HepG2 (cell line): ENCODE results near the gene OCSTAMP. TPM values are rescaled to one million over a fixed set of nuclear protein-coding genes. Genes with fewer than 3 reads are reported as not detected.

ENCODE experiments used
- ARID3A ChIP-seq: IDR thresholded peaks from 2 replicates; pipeline ENCODE4 v1.6.1; 2012; ENCODE audit warnings: low read depth, low read length, improper control_type of control experiment
- ATRX ChIP-seq: sonication (generic); formaldehyde crosslinking; IDR thresholded peaks from 2 replicates; pipeline ENCODE4 v1.4.0; 2020; ENCODE audit warnings: missing genetic modification reagents, borderline replicate concordance
- CREB1 ChIP-seq, 2 experiments: fragments of 450-650 bp in 1 of 2; IDR thresholded peaks; 2 replicates each; pipeline ENCODE4 v1.6.1; 2016 to 2017; ENCODE audit warnings: control low read depth in 1 of 2, mild to moderate bottlenecking in 1 of 2, missing compliant biosample characterization in 1 of 2, missing genetic modification characterization in 1 of 2
- ETS1 ChIP-seq: sonication (generic); formaldehyde crosslinking; IDR thresholded peaks from 2 replicates; pipeline ENCODE4 v1.4.0; 2020; ENCODE audit warnings: missing genetic modification reagents
- KLF9 ChIP-seq: IDR thresholded peaks from 2 replicates; pipeline ENCODE4 v1.6.1; 2016; ENCODE audit warnings: low read depth
- NFKBIZ ChIP-seq: IDR thresholded peaks from 2 replicates; pipeline ENCODE4 v1.6.1; 2018; ENCODE audit warnings: missing genetic modification reagents, missing compliant biosample characterization
- RXRB ChIP-seq: IDR thresholded peaks from 2 replicates; pipeline ENCODE4 v1.6.1; 2016; ENCODE audit warnings: borderline replicate concordance, missing genetic modification reagents, missing compliant biosample characterization
- SMAD9 ChIP-seq: sonication (generic); formaldehyde crosslinking; IDR thresholded peaks from 2 replicates; pipeline ENCODE4 v1.5.1; 2020; ENCODE audit warnings: mild to moderate bottlenecking, missing genetic modification reagents
- TBP ChIP-seq: sonication (generic); formaldehyde crosslinking; IDR thresholded peaks from 2 replicates; pipeline ENCODE4 v1.5.0; 2020; ENCODE audit warnings: missing genetic modification reagents
- ZBTB49 ChIP-seq: sonication (generic); formaldehyde crosslinking; IDR thresholded peaks from 2 replicates; pipeline ENCODE4 v1.4.0; 2020; ENCODE audit warnings: missing genetic modification reagents, borderline replicate concordance
- ZKSCAN5 ChIP-seq: sonication (generic); formaldehyde crosslinking; IDR thresholded peaks from 2 replicates; pipeline ENCODE4 v1.5.1; 2020; ENCODE audit warnings: mild to moderate bottlenecking, missing genetic modification reagents
- ZNF816 ChIP-seq: sonication (generic); formaldehyde crosslinking; IDR thresholded peaks from 2 replicates; pipeline ENCODE4 v1.8.0; 2022; ENCODE audit warnings: missing genetic modification reagents, mild to moderate bottlenecking, borderline replicate concordance
- polyA plus RNA-seq, 8 experiments: library from polyadenylated mRNA; depleted of rRNA in 3 of 8; stranded (reverse) in 7 of 8; unstranded in 1 of 8; fragments of >200 nt; fragmentation: Illumina TruSeq in 4 of 8; extraction: Trizol in 4 of 8; gene quantifications; 2 replicates each; pipeline versions ENCODE4 v1.2.1 to v1.2.3, GENCODE V29; 2011 to 2016; ENCODE audit warnings: low read depth in 4 of 8, missing spikeins in 1 of 8, mixed read lengths in 1 of 8; ENCODE audit not compliant: insufficient read depth in 1 of 8
- total RNA-seq, 5 experiments: library from RNA; depleted of rRNA; stranded (reverse); fragments of >200 nt; fragmentation: Illumina TruSeq; extraction: Trizol; gene quantifications; 2 replicates each; pipeline ENCODE4 v1.2.3, GENCODE V29; 2016; ENCODE audit warnings: low read depth in 1 of 5
- TF ChIP-seq, protein P1 (sequence below): sonication (generic); formaldehyde crosslinking; conservative IDR thresholded peaks from 2 replicates; pipeline ENCODE4 v1.4.0; 2020; ENCODE audit warnings: mild to moderate bottlenecking, missing genetic modification reagents, moderate library complexity
- TF ChIP-seq, protein P2 (sequence below): sonication (generic); formaldehyde crosslinking; IDR thresholded peaks from 2 replicates; pipeline ENCODE4 v1.4.0; 2020; ENCODE audit warnings: mild to moderate bottlenecking, low read depth, missing genetic modification reagents

OCSTAMP gene
- total and polyA plus RNA-seq, 2 of the 13 experiments (the other 11 are each of a cell fraction or from before 2014, with no cell fraction given), result not detected

- TF ChIP-seq, protein P1, sequence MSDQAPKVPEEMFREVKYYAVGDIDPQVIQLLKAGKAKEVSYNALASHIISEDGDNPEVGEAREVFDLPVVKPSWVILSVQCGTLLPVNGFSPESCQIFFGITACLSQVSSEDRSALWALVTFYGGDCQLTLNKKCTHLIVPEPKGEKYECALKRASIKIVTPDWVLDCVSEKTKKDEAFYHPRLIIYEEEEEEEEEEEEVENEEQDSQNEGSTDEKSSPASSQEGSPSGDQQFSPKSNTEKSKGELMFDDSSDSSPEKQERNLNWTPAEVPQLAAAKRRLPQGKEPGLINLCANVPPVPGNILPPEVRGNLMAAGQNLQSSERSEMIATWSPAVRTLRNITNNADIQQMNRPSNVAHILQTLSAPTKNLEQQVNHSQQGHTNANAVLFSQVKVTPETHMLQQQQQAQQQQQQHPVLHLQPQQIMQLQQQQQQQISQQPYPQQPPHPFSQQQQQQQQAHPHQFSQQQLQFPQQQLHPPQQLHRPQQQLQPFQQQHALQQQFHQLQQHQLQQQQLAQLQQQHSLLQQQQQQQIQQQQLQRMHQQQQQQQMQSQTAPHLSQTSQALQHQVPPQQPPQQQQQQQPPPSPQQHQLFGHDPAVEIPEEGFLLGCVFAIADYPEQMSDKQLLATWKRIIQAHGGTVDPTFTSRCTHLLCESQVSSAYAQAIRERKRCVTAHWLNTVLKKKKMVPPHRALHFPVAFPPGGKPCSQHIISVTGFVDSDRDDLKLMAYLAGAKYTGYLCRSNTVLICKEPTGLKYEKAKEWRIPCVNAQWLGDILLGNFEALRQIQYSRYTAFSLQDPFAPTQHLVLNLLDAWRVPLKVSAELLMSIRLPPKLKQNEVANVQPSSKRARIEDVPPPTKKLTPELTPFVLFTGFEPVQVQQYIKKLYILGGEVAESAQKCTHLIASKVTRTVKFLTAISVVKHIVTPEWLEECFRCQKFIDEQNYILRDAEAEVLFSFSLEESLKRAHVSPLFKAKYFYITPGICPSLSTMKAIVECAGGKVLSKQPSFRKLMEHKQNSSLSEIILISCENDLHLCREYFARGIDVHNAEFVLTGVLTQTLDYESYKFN (CRISPR knock-in tag), result peak; percentile 42; the same call in 1 of the 2 replicates
- TF ChIP-seq ZKSCAN5 (CRISPR knock-in tag), result peak; percentile 52; the same call in 1 of the 2 replicates
- TF ChIP-seq CREB1 (IDR thresholded peaks at IDR 0.05), result 0 out of 2 replicates have a peak, but pooled peaks have one; percentile 15
- peak; percentile 60; the same call in 1 of the 2 replicates for TF ChIP-seq CREB1 (CRISPR knock-in tag; IDR thresholded peaks at IDR 0.05)
- TF ChIP-seq ZNF816 (CRISPR knock-in tag), result peak; percentile 54; the same call in 1 of the 2 replicates
- no peak for TF ChIP-seq TBP (CRISPR knock-in tag)
- TF ChIP-seq ATRX, result no peak
- TF ChIP-seq, protein P2, sequence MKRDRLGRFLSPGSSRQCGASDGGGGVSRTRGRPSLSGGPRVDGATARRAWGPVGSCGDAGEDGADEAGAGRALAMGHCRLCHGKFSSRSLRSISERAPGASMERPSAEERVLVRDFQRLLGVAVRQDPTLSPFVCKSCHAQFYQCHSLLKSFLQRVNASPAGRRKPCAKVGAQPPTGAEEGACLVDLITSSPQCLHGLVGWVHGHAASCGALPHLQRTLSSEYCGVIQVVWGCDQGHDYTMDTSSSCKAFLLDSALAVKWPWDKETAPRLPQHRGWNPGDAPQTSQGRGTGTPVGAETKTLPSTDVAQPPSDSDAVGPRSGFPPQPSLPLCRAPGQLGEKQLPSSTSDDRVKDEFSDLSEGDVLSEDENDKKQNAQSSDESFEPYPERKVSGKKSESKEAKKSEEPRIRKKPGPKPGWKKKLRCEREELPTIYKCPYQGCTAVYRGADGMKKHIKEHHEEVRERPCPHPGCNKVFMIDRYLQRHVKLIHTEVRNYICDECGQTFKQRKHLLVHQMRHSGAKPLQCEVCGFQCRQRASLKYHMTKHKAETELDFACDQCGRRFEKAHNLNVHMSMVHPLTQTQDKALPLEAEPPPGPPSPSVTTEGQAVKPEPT (CRISPR knock-in tag), result no peak
- TF ChIP-seq ZBTB49 (CRISPR knock-in tag), result no peak
- TF ChIP-seq NFKBIZ, result no peak
- peak; percentile 31; the same call in 1 of the 2 replicates for TF ChIP-seq ARID3A
- no peak for TF ChIP-seq SMAD9 (CRISPR knock-in tag)
- peak; percentile 69 for TF ChIP-seq RXRB (CRISPR knock-in tag)
- TF ChIP-seq ETS1 (CRISPR knock-in tag), result no peak
- TF ChIP-seq KLF9, result no peak
These were observed 27.3 kb downstream of the OCSTAMP start (continued) for GRCh38 chr20:46523108-46523507.
